RWPE1 (cell line): ENCODE measurements around the gene SAT1.

Experiments used
- CTCF ChIA-PET: fragments of 350-600 bp; sonication (Branson Sonifier 250); formaldehyde crosslinking; extraction: SDS; loops from one replicate; lab custom pipeline; 2021; lab: Yijun Ruan, JAX
- POLR2A ChIA-PET: fragments of 400-600 bp; formaldehyde crosslinking; extraction: SDS; loops from one replicate; lab custom pipeline; 2020; ENCODE audit warnings: antibody characterized with exemption; ENCODE audit not compliant: low non-redundant PET; lab: Yijun Ruan, JAX
- DNase-seq: peaks from one replicate; pipeline ENCODE4 v3.0.0; 2012; ENCODE audit warnings: low spot score
- H3K27ac ChIP-seq: fragments of 450-650 bp; 2 replicates; pipeline ENCODE4 v1.5.1; 2017
- CTCF ChIP-seq: fragments of 450-650 bp; conservative IDR thresholded peaks from 2 replicates; pipeline ENCODE4 v1.5.1; 2017; ENCODE audit warnings: low read depth, mild to moderate bottlenecking

The SAT1 gene

GRCh38 chrX:23802431-23802830 is 19.5 kb downstream of the SAT1 start:
- peak overlapping the region; percentile 60 for H3K27ac ChIP-seq
- no peak for TF ChIP-seq CTCF
- ChIA-PET CTCF (interaction anchor here (1.2 kb wide), 1 partner anchor 9 kb away, joined by 3 read pairs; no protein-coding TSS in a partner anchor), POLR2A (no interaction called here)
- no peak for DNase-seq

- ChIA-PET POLR2A (interaction anchor here (0.7 kb wide), 1 partner anchor 222 kb away, joined by 3 read pairs; no protein-coding TSS in a partner anchor), CTCF (no interaction called here)
- peak overlapping the region; percentile 87 for H3K27ac ChIP-seq
- peak; percentile 55 for DNase-seq
- TF ChIP-seq CTCF = no peak
Measured at GRCh38 chrX:23803931-23804381, 21.0 kb downstream of the SAT1 start.

GRCh38 chrX:23804578-23804977 is 21.6 kb downstream of the SAT1 start:
- POLR2A ChIA-PET = no interaction called here
- TF ChIP-seq CTCF = no peak
- peak overlapping the region; percentile 87 for H3K27ac ChIP-seq
- DNase-seq = no peak
- CTCF ChIA-PET = no interaction called here

GRCh38 chrX:23805389-23805788 is 22.4 kb downstream of the SAT1 start:
- TF ChIP-seq CTCF = no peak
- POLR2A ChIA-PET = no interaction called here
- DNase-seq = no peak
- H3K27ac ChIP-seq = peak overlapping the region; percentile 87
- CTCF ChIA-PET = no interaction called here

- no peak overlapping the region for H3K27ac ChIP-seq
- DNase-seq = no peak
- ChIA-PET POLR2A (no interaction called here), CTCF (interaction anchor here (0.8 kb wide), 1 partner anchor 92 kb away, joined by 4 read pairs; no protein-coding TSS in a partner anchor)
- TF ChIP-seq CTCF = no peak
Measured at GRCh38 chrX:23810279-23810678, 27.3 kb downstream of the SAT1 start.

- DNase-seq = no peak
- H3K27ac ChIP-seq = no peak overlapping the region
- ChIA-PET POLR2A (no interaction called here), CTCF (no interaction called here)
- TF ChIP-seq CTCF = no peak
Measured at GRCh38 chrX:23811108-23811651, 28.2 kb downstream of the SAT1 start.
